HG02642 (cell line): ENCODE results near the gene DSP.

Experiments used
- ATAC-seq: cut with Tn5 transposase; IDR thresholded peaks from one replicate; pipeline ENCODE4 v1.9.1; 2021; ENCODE audit warnings: mild to moderate bottlenecking; ENCODE audit not compliant: unreplicated experiment, poor library complexity

Gene DSP

GRCh38 chr6:7633361-7633760 is 91.9 kb downstream of the DSP start:
- no peak for ATAC-seq

GRCh38 chr6:7636151-7636550 is 94.7 kb downstream of the DSP start:
- no peak for ATAC-seq
